KOPT-K1 (cell line): ENCODE results near the gene MID1.

ENCODE experiments used
- H3K27ac ChIP-seq: fragments of 200-600 bp; sonication (generic); 2 replicates; pipeline ENCODE4 v1.5.1; 2016; ENCODE audit warnings: antibody characterized with exemption, mild to moderate bottlenecking, low read depth, low read length; ENCODE audit not compliant: poor library complexity, severe bottlenecking
- H3K36me3 ChIP-seq: fragments of 200-600 bp; sonication (generic); 2 replicates; pipeline ENCODE4 v1.5.1; 2017; ENCODE audit warnings: antibody characterized with exemption, mild to moderate bottlenecking, low read length, moderate library complexity; ENCODE audit not compliant: insufficient read depth
- H3K9me3 ChIP-seq: fragments of 200-600 bp; sonication (generic); 2 replicates; pipeline ENCODE4 v1.5.1; 2017; ENCODE audit warnings: antibody characterized with exemption, low read length, mild to moderate bottlenecking; ENCODE audit not compliant: insufficient read depth, poor library complexity, severe bottlenecking

MID1 gene

GRCh38 chrX:10509397-10509796 lies 111.0 kb downstream of the MID1 start:
- no peaks in the 10 kb centered on the region for H3K9me3 ChIP-seq
- H3K27ac ChIP-seq, result no peak overlapping the region
- H3K36me3 ChIP-seq, result no peaks in the 10 kb centered on the region

GRCh38 chrX:10508891-10509290 lies 111.5 kb downstream of the MID1 start:
- Histone ChIP-seq H3K9me3 (no peaks in the 10 kb centered on the region), H3K27ac (no peak overlapping the region), H3K36me3 (no peaks in the 10 kb centered on the region)

GRCh38 chrX:10507876-10508275 lies 112.5 kb downstream of the MID1 start:
- no peaks in the 10 kb centered on the region for H3K9me3 ChIP-seq
- H3K36me3 ChIP-seq, result no peaks in the 10 kb centered on the region
- no peak overlapping the region for H3K27ac ChIP-seq

- Histone ChIP-seq H3K36me3 (no peaks in the 10 kb centered on the region), H3K27ac (no peak overlapping the region), H3K9me3 (no peaks in the 10 kb centered on the region)
Observed at GRCh38 chrX:10507181-10507580, 113.2 kb downstream of the MID1 start.

- H3K36me3 ChIP-seq, result no peaks in the 10 kb centered on the region
- no peaks in the 10 kb centered on the region for H3K9me3 ChIP-seq
- H3K27ac ChIP-seq, result no peak overlapping the region
Observed at GRCh38 chrX:10506781-10507180, 113.6 kb downstream of the MID1 start.

GRCh38 chrX:10505726-10506125 lies 114.7 kb downstream of the MID1 start:
- Histone ChIP-seq H3K9me3 (no peaks in the 10 kb centered on the region), H3K36me3 (no peaks in the 10 kb centered on the region), H3K27ac (no peak overlapping the region)

- H3K9me3 ChIP-seq, result no peaks in the 10 kb centered on the region
- no peak overlapping the region for H3K27ac ChIP-seq
- no peaks in the 10 kb centered on the region for H3K36me3 ChIP-seq
Observed at GRCh38 chrX:10502961-10503360, 117.4 kb downstream of the MID1 start.

- Histone ChIP-seq H3K36me3 (no peaks in the 10 kb centered on the region), H3K9me3 (no peaks in the 10 kb centered on the region), H3K27ac (no peak overlapping the region)
Observed at GRCh38 chrX:10501611-10502010, 118.8 kb downstream of the MID1 start.

GRCh38 chrX:10496345-10496965 lies 123.9 kb downstream of the MID1 start:
- Histone ChIP-seq H3K9me3 (no peaks in the 10 kb centered on the region), H3K36me3 (no peaks in the 10 kb centered on the region), H3K27ac (no peak overlapping the region)

GRCh38 chrX:10495677-10496076 lies 124.7 kb downstream of the MID1 start:
- no peak overlapping the region for H3K27ac ChIP-seq
- no peaks in the 10 kb centered on the region for H3K9me3 ChIP-seq

GRCh38 chrX:10492250-10492649 lies 128.1 kb downstream of the MID1 start:
- Histone ChIP-seq H3K27ac (no peak overlapping the region), H3K36me3 (no peaks in the 10 kb centered on the region), H3K9me3 (no peaks in the 10 kb centered on the region)

More at GRCh38 chrX:10495677-10496076, 124.7 kb downstream of the MID1 start:
- H3K36me3 ChIP-seq, result no peaks in the 10 kb centered on the region

- no peak overlapping the region for H3K27ac ChIP-seq
- no peaks in the 10 kb centered on the region for H3K9me3 ChIP-seq
Observed at GRCh38 chrX:10486373-10486772, 134.0 kb downstream of the MID1 start.

GRCh38 chrX:10485326-10485725 lies 135.1 kb downstream of the MID1 start:
- no peaks in the 10 kb centered on the region for H3K36me3 ChIP-seq
- H3K9me3 ChIP-seq, result no peaks in the 10 kb centered on the region
- H3K27ac ChIP-seq, result no peak overlapping the region

More at GRCh38 chrX:10486373-10486772, 134.0 kb downstream of the MID1 start:
- no peaks in the 10 kb centered on the region for H3K36me3 ChIP-seq

GRCh38 chrX:10484683-10485247 lies 135.6 kb downstream of the MID1 start:
- Histone ChIP-seq H3K27ac (no peak overlapping the region), H3K9me3 (no peaks in the 10 kb centered on the region)

GRCh38 chrX:10483191-10483831 lies 137.1 kb downstream of the MID1 start:
- Histone ChIP-seq H3K27ac (no peak overlapping the region), H3K9me3 (no peaks in the 10 kb centered on the region), H3K36me3 (no peaks in the 10 kb centered on the region)

More at GRCh38 chrX:10484683-10485247, 135.6 kb downstream of the MID1 start:
- H3K36me3 ChIP-seq, result no peaks in the 10 kb centered on the region

- H3K27ac ChIP-seq, result no peak overlapping the region
- H3K9me3 ChIP-seq, result no peaks in the 10 kb centered on the region
- H3K36me3 ChIP-seq, result no peaks in the 10 kb centered on the region
Observed at GRCh38 chrX:10482708-10483107, 137.7 kb downstream of the MID1 start.
